Hematopoietic multipotent progenitor cell treated with erythropoietin and hydrocortisone succinate and interleukin-3 and kit ligand, for 4 days (in vitro differentiated cells): ENCODE data around the gene CDR2L.

ENCODE experiments used
- DNase-seq: peaks from one replicate; pipeline ENCODE4 v3.0.0-alpha.2; 2015

The CDR2L gene

GRCh38 chr17:74987418-74987908 lies at the start of gene CDR2L:
TSS of gene CDR2L (plus strand) at chr17:74987632. CDS start at chr17:74988044, 412 bp downstream.
- DNase-seq = peak; percentile 97

DNA sequence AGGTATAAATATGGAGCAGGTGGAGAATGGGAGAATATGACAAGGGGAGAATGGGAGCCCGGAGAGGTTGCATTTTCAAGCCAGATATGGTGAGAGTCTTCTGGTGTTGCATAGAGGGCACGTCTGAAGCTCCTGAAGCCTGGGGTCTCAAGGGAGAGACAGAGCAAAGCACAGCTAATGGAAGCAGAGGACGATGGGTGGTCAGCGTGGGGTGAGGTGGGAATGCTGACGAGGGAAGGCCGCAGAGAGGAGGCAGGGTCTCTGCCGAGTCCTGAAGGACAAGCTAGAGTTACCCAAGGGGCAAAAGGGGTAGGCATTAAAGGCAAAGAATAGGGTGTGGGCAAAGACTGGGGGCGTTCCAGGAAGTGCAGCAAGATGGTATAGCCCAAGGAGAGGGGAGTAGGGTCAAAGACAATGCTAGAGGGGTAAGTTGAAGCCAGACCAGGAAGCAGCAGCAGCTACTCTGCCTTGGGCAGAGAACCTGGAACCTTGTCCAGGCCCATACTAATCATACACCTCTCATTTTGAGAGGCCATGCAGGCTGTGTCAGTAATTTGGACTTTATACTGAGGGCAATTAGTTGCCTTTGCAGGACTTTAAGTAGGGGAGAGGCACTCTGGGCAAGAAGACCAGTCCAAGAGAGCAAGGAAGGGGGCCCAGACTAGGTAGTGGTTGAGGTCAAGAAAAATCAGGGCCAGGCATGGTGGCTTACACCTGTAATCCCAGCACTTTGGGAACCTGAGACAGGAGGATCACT lies 49.1 kb upstream of the CDR2L start:
- DNase-seq = no peak

GRCh38 chr17:74939534-74939933 lies 47.9 kb upstream of the CDR2L start:
- no peak for DNase-seq

- no peak for DNase-seq
These were observed 46.2 kb upstream of the CDR2L start for GRCh38 chr17:74941128-74941725.

DNA sequence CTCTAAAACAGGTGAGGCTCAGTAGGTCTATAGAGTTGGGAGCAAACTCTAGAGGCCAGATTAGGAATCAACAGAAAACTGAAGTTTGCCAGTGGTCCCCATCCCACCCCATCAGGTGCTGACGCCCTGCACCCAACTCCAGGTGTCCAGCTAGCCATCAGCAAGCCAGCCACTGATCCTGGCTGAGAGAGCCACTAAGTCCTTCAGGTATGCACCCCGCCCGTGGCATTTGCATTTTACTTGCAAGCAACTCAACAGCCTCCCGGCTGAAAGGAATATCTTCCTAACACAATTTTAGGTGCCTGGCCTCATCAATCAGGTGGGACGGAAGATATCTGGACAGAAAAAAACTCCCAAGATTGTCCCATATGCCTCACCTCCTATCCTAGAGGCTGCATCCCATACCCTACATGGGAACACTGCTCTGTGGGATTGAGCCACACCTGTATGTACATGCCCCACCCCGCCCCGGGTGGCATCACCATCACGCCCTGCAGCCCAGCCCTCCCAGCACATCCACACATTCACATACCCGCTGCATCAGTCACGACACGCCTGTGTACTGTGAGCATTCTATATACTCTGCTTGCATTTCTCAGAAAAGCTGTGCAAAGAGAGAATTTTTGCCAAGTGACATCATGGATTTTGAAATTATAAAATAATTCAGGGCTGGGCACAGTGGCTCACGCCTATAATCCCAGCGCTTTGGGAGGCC lies 43.5 kb upstream of the CDR2L start:
- DNase-seq = no peak

- DNase-seq = no peak
These were observed 41.9 kb upstream of the CDR2L start for GRCh38 chr17:74945543-74945942.

DNA sequence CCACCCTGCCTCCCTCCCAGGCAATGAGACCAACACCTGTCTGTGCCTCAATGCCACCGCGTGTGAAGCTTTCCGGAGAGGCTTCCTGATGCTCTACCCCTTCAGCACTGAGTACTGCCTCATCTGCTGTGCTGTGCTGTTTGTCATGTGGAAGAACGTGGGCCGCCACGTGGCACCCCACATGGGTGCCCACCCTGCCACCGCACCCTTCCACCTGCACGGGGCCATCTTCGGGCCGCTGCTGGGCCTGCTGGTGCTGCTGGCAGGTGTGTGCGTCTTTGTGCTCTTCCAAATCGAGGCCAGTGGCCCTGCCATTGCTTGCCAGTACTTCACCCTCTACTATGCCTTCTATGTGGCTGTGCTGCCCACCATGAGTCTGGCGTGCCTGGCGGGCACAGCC lies 40.8 kb upstream of the CDR2L start:
- DNase-seq = no peak

DNA sequence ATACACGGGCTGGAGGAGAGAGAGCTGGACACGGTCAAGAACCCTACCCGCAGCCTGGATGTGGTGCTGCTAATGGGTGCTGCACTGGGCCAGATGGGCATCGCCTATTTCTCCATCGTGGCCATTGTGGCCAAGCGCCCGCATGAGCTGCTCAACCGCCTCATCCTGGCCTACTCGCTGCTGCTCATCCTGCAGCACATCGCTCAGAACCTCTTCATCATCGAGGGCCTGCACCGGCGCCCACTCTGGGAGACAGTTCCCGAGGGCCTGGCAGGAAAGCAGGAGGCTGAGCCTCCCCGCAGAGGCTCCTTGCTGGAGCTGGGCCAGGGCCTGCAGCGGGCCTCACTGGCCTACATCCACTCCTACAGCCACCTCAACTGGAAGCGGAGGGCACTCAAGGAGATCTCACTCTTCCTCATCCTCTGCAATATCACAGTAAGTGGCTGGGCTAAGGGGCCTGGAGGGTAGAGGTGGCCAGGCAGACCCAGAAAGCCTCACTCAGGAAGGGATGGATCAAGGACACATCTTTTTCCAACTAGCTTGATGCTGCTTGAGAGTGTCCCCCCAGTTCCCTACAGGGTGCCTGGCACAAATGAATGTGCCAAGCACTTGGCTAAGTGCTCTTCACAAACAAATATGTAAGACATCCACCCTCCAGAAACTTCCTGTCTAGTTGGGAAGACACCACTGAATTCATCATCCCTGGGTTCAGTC lies 40.2 kb upstream of the CDR2L start:
- DNase-seq = no peak

GRCh38 chr17:74949455-74950115 lies 37.8 kb upstream of the CDR2L start:
- no peak for DNase-seq

- no peak for DNase-seq
These were observed 37.2 kb upstream of the CDR2L start for GRCh38 chr17:74950207-74950606.

DNA sequence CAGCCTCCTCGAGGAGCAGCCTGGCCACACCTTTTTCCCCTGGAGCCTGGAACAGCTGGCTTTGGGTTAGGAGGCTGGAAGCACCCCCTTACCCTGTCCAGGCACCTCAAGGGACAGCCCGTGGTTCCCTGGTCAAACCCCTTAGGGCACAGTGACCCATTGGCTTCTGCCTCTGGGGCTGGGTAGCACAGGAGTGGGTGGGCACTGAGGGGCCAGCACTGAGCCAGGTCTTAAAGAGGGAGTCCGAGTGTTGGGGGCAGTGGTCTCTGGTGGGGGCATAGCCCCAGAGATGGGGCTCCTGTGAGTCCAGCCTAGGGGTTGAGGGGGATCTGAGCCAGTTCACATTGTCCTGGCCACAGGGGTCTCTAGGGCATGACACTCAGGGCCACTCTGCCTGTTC lies 36.4 kb upstream of the CDR2L start:
- DNase-seq = no peak

DNA sequence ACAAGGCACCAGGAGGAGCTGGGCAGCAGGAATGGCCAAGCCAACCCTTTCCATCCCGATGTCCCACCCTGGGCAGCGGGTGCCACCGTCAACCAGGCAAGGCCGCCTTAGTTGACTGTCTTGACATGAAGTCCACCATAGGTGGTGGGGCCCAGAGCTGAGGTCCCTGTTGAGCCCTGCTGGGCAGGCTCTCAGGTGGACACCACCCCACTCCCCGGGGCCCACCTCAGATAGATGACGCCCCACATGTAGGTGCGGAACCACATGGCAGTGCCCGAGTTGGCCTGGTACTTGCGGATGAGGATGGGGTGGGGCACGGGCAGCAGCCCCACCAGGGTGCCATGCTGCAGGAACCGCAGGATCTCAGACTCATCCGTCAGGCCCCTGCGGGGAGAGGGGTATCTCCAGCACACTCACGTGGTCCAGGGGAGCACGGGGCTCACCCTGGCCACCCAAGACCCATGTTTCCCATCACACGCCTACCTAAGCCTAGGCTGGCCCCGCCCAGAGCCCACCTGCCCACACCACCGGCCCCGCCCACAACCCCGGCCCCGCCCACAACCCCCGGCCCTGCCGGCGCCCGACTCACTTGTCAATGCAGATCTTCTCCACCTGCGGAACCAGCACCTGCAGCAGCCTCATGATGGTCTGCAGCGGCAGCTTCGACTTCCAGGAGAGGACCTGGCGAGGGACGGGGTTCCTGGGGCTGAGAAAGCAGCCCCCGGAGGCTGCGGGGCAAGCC lies 35.6 kb upstream of the CDR2L start:
- DNase-seq = no peak

DNA sequence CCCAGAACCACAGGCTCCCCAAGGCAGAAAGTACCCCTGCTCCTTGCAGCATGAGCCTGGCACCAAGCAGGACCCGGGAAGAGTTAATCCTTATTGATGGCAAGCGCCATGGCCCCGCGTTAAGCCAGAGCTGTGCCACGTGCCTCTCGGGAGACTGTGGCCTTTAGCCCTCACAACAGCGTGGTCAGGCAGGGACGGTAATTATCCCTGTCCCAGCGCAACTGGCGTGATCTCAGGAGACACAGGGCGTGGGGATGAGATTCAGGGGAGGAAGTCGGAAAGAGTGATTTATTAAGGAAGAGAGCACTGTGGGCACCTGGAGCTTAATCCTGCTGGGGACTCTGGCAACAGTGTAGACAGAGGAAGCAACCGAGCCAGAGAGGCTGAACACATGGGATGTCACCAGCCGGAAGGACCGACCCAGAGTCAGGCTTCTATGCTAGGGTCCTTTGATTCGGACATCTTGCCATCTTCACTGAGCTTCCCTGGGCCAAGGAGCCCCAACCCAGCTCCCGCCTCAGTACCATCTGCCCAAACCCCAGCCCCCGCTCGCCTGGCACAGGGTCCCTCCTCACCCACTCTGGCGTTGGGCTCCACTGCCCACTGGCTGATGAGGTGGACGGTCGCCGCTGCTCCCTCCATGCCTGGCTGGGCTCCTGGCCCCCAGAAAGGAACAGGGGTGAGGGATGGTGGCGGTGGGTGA lies 34.9 kb upstream of the CDR2L start:
- DNase-seq = no peak

DNA sequence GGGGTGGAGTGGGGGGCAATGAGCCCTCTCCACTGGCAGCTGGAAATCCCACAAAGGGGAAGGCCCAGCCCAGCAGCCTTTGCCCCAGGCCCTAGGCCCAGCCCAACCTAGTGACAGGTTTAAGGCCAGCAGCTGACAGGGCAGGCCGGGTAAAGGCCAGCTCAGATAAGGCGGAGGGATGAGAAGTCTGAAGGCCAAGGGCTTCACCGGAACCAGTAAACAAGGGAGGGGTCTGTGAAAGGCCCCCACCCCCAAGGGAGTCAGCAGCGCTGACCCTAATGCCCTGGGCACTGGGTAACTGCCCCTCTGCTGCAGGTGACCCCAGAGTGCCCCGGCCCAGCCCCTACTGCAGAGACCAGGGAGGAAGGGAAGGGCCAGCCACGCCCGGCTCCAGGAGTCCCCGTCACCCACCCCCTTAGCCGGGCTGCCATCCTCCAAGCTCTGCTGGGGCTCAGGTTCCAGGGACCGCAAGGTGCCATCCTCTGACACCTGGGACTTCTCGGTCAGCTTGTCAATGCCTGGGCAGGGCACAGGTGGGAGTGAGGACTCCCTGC lies 34.2 kb upstream of the CDR2L start:
- no peak for DNase-seq

GRCh38 chr17:74954115-74954514 lies 33.3 kb upstream of the CDR2L start:
- no peak for DNase-seq

GRCh38 chr17:74954665-74955421 lies 32.6 kb upstream of the CDR2L start:
- DNase-seq = peak; percentile 77

- no peak for DNase-seq
These were observed 31.3 kb upstream of the CDR2L start for GRCh38 chr17:74956093-74956492.

GRCh38 chr17:74957935-74958740 lies 29.3 kb upstream of the CDR2L start:
- DNase-seq = peak; percentile 84

GRCh38 chr17:74959826-74960515 lies 27.5 kb upstream of the CDR2L start:
- no peak for DNase-seq
